GM19238 (cell line): ENCODE results near the gene PTPRO.

ENCODE experiments used
- DNase-seq: peaks from one replicate; pipeline ENCODE4 v3.0.0; 2011; ENCODE audit warnings: low spot score; ENCODE audit not compliant: insufficient read length

PTPRO gene

DNA sequence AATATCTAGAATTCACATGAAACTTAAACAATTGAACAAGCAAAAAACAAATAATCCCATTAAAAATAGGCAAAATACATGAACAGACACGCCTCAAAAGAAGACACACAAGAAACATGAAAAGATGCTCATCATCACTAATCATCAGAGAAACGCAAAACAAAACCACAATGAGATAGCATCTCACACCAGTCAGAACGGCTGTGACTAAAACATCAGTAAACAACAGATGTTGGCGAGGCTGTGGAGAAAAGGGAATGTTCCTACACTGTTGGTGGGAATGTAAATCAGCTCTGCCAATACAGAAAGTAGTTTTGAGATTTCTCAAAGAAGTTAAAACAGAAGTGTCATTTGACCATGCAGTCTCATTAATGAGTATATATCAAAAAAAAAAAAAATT lies 121.3 kb downstream of the PTPRO start:
- DNase-seq: no peak

DNA sequence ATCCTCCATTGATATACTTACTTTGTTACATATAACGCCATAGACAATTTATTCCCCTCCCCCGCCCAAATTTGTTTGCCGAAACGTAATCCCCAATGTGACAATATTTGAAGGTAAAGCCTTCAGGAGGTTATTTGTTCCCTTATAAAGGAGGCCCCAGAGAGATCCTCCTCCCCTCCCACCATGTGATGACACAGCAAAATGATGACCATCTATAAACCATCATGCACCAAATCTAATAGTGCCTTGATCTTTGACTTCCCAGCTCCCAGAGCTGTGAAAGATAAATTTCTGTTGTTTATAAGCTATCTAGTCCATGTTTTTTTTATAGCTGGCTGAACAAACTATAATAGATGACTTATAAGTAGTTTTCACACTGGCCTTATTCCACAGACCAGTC lies 122.2 kb downstream of the PTPRO start:
- no peak for DNase-seq

DNA sequence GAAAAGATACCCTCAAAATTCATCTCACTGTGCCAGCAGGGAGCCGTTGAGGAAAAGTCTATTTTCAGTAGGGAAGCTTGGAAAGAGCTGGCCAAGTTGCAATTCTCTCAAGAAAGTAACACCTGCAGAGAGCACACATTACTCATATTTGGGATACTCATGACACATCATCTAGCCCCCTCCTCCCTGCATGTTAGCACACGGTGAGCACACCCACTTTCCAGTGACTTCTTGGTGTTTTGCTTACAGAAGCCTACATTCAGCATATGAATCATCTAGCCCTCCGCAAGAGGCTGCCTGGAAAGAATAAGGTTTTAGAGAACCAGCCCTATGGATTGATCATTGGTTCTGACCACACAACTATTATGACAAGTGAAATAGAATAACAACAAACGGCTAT lies 124.5 kb downstream of the PTPRO start:
- DNase-seq: no peak

DNA sequence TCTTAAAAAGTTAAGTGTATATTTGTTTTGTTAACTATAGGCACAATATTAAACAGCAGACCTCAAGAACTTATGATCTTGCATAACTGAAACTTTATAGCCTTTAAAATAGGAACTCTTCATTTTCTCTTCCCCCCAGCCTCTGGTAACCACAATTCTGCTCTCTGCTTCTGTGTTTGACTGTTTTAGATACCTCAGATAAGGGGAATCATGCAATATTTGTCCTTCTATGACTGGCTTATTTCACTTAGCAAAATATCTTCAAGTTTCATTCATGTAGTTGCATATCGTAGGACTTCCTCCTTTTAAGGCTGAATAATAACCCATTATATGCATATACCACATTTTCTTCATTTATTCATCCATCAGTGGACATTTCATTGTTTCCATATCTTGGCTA lies 131.3 kb downstream of the PTPRO start:
- no peak for DNase-seq

- no peak for DNase-seq
Observed at GRCh38 chr12:15458008-15458407, 135.7 kb downstream of the PTPRO start.

GRCh38 chr12:15468911-15469310 lies 146.6 kb downstream of the PTPRO start:
- no peak for DNase-seq

DNA sequence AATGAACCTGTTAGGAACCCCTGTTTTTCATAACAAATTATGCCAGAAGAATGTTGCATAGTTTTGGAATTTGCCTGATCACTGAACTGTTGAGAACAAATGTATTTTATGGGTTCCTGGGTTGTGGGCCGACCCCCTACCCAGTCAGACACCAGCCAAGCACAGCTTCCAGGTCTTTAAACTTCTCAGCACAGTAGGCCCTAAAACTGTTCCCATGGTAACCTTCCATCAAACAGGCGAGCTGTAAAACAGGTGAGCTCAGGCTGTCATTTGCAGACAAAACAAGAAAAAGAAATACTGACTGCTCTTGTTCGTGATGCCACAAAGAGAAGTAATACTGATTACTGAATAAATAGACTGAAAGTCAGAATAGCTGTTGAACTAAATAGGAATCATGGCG lies 147.0 kb downstream of the PTPRO start:
- no peak for DNase-seq

DNA sequence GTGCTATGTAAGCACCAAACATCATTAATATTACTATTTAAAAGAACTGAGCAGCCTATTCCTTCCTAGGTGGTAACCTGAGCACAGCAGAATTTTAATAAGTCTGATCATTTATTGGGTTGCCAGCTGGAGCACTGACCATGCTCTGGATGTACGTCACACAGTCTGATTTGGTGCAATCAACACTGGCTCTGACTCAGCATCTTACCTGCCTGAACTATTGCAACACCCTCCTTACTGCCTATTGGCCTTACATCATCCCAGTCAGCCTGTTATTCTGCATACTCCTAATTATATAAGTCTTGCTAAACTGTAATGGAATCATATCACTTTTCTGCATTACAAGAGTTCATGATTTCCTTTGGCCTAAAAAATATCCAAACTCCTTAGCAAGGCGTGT lies 149.7 kb downstream of the PTPRO start:
- DNase-seq: no peak

DNA sequence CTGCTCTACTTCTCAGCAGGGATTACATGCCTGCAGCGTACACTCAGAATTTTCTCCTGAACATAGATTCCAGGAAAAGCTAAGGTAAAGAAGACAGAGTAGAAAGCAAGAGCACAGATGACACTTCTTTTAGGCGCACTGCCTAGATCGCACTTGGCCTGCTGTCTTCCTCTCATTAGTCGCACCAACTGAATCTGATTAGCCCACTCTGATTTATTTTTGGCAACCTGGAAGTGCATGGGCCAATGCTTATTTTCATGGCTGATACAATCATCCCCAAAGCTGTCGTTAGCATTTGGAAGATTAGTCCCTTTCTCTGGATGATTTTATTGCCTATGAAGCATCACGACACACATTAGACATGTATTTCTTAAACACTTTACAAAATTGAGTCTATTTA lies 152.5 kb downstream of the PTPRO start:
- DNase-seq: no peak

- DNase-seq: no peak
Observed at GRCh38 chr12:15477761-15478160, 155.5 kb downstream of the PTPRO start.

DNA sequence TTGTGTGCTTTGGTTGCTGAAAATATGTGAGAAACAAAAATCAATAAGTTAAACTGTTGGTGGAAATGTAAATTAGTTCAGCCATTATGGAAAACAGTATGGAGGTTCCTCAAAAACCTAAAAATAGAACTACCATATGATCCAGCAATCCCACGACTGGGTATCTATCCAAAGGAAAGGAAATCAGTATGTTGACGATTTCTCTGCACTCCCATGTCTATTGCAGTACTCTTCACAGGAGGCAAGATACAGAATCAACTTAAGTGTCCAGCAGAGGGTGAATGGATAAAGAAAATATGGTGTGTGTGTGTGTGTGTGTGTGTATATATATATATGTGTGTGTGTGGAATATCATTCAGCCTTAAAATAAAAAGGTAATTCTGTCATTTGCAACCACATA lies 159.5 kb downstream of the PTPRO start:
- no peak for DNase-seq

DNA sequence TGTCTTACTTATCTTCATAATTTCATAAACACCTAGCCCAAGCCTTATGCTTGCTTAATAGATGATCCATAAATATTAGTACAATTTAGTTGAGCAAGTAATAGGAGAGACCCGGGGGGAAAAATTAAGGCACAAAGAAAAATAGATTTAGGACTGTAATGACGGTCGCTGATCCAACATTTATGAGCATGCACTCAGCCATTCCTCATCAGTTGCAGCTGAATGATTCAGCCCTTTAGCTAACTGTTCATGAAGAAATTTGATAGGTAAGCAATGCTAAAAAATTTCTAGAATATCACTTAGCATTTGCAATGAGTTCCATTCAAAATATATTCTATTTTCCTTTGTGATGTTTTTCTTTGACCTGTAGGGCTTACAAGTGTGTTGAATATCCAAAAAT lies 163.2 kb downstream of the PTPRO start:
- DNase-seq: no peak

DNA sequence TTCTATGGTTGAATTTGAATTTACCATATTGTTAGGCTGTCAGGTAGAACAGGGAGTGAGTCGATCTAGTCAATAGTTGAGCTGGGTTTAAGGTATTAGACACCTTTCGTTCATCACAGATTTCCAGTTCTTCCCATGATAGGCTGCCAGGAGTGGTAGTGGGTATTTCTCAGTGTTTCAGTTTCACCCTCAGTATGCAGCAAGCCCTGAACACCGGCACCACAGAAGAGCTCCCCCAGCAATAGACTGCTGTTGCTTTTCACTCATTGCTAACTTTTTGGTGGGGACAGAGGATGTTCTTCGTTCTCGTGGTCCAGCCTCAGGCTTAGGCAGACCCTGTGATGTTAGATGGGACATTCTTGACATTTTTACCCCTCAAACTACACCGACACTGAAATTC lies 164.6 kb downstream of the PTPRO start:
- no peak for DNase-seq

DNA sequence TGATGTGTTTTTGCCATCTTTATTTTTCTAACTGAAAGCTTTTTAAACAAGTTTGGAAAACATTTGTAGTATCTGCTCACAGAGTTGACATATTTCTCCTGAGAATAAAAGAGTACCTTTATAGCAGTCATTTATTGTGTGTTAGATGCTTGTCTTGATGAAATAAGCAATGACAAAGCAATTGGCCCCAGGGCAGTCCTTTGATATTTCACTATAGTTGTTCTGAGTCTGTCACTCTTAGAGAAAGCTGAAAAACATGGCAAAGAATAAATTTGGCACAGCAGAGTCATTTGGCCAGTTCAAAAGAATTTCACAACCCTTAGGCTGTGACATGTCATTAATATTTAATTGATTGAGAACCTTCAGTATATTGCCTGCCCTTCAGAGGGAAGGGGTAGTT lies 166.2 kb downstream of the PTPRO start:
- no peak for DNase-seq

DNA sequence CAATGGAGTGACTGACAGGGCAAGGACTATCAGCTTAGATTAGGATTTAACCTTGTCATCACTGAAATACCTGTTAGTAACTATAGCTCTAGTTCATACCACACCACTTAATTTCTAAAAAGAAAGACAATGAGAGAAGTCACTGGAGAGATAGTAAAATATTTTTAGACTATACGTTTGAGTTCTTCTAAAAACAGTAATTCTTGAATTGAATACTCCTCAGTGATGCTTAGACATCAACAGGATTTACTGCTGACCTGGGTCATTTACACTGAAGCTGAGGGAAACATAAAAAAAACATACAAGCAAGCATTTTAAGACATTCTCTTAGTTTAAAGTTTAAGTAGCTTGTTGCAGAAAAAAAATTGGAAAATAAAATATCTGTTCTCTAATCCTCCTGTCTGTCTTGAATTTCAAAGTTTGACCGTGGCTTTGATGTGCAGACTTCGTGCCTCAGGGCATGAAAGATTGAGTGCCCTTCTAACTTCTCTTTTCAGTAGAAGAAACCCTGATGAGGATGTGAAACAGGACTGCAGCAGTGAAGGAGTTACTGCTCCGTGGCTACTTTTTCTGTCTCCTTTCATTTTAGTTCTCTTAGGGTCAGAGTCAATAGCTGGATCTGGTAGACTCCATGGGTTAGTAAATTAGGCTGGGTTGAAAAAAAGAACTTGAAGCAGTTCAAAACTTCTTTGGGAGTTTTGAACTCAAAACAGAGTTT lies 172.2 kb downstream of the PTPRO start:
- DNase-seq: peak; percentile 5

GRCh38 chr12:15495746-15496145 lies 173.4 kb downstream of the PTPRO start:
- DNase-seq: no peak

GRCh38 chr12:15496738-15497137 lies 174.4 kb downstream of the PTPRO start:
- no peak for DNase-seq

DNA sequence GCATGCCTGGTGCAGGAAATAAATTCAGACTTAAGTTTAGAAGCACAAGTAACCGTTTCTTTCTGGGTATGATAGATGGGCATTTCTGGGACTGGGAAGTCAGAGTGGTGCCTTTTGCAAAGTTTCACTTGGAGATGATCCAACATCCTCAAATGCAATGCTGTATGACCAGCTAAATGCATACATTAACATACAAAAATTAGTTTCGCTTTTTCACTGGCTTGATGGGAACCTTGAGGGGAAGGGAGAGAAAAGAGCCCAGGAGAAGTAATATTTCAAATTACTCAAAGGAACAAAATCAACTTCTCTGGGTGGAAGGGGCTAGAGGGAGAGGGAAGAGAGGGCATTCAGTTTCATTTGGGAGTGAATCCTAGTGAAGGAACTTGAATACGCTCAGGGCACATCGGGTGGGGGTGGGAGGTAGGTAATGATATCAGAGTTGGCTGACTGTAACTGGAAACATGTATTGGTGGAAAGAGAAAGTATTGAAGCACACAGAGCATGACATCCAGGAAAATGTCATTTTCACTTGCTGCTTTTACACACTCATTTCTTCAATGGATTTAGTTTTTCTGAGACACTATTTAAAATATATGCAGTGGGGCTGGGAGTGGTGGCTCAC lies 175.5 kb downstream of the PTPRO start:
- DNase-seq: no peak

GRCh38 chr12:15502211-15502610 lies 179.9 kb downstream of the PTPRO start:
- DNase-seq: no peak

DNA sequence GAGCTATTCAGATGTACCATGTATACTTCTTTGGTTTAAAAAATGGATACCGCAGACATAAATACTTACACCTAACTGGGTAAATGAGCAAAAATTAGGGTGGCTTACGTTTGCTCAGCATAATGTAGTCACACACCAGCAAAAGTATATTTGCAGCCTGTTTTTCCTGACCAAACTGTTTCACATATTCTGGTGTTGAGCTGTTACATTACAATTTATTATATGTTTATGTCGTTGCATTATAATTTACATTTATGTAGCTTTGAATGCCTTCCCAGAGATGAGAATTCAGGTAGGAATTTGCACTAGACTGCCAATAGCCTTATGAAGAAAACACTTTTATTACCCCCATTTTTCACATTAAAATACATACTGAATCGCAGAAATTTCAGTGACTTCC lies 183.3 kb downstream of the PTPRO start:
- no peak for DNase-seq

GRCh38 chr12:15515010-15515409 lies 192.7 kb downstream of the PTPRO start:
- no peak for DNase-seq

DNA sequence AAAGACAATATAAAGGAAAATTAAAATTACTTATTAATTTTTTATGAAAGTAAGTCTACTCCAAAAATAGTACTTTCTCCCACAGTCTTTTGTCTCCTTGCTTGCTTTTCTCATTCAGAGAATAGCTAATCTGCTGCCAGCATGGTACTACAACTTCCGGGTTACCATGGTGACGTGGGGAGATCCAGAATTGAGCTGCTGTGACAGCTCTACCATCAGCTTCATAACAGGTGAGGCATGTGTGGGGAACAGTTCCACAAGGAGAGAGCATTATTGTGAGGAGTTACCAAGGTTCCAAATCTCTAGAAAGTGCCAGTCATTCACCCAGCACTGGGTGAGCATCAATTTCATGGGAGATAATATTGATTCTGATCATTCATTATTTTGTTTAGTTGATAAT lies 197.8 kb downstream of the PTPRO start:
- no peak for DNase-seq

DNA sequence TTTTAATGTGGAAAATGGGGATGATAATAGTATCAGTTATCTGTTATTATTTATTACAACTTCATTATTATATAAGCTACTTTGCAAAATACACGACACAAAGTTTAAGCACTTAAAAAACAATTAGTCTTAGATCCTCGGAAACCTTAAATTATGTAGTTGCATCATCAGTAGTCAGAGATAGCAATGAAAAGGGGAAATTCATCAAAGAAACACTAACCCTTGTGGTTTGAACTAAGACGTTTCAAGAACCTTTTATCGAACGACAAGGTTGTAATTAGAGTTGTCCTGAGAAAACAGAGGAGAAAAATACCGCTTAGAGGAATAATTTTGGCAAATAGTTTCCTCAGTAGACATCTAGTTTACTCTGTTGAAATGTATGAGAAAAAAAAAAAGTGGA lies 198.5 kb downstream of the PTPRO start:
- no peak for DNase-seq
